Measurements from ENCODE around the gene BMPR1B. TPM values are rescaled to one million over a fixed set of nuclear protein-coding genes. Genes with fewer than 3 reads are reported as not detected.

The BMPR1B gene
- total RNA-seq, 1 donor from 2014 or later = 5.6 TPM

GRCh38 chr4:94934864-94935263, 177.1 kb downstream of the BMPR1B start:
- no peak for DNase-seq (ENCODE audit: low spot score)
- H3K27ac Mint-ChIP-seq (ENCODE audit: unreplicated experiment) = peak overlapping the region; percentile 92
- no peaks in the 10 kb centered on the region for H3K27me3 Mint-ChIP-seq (ENCODE audit: low read depth)
- no peak for TF ChIP-seq CTCF (IDR thresholded peaks at IDR 0.05)
- peaks cover 52% of the 10 kb centered on the region for H3K4me1 Mint-ChIP-seq (ENCODE audit: low read depth)
- H3K4me3 Mint-ChIP-seq (ENCODE audit: unreplicated experiment) = peak overlapping the region; percentile 31
- H3K36me3 Mint-ChIP-seq (ENCODE audit: low read depth) = no peaks in the 10 kb centered on the region
- H3K9me3 Mint-ChIP-seq (ENCODE audit: low read depth) = no peaks in the 10 kb centered on the region

- peaks cover 56% of the 10 kb centered on the region for H3K4me1 Mint-ChIP-seq (ENCODE audit: low read depth)
- no peak for TF ChIP-seq CTCF (IDR thresholded peaks at IDR 0.05)
- H3K27ac Mint-ChIP-seq (ENCODE audit: unreplicated experiment) = peak overlapping the region; percentile 38
These were observed 179.1 kb downstream of the BMPR1B start for GRCh38 chr4:94936854-94937253.

GRCh38 chr4:94939791-94940519, 182.2 kb downstream of the BMPR1B start:
- Mint-ChIP-seq H3K9me3 (ENCODE audit: low read depth) (no peaks in the 10 kb centered on the region), H3K36me3 (ENCODE audit: low read depth) (no peaks in the 10 kb centered on the region), H3K4me3 (ENCODE audit: unreplicated experiment) (no peak overlapping the region), H3K27me3 (ENCODE audit: low read depth) (no peaks in the 10 kb centered on the region), H3K27ac (ENCODE audit: unreplicated experiment) (no peak overlapping the region), H3K4me1 (ENCODE audit: low read depth) (peaks cover 40% of the 10 kb centered on the region)
- no peak for DNase-seq (ENCODE audit: low spot score)
- no peak for TF ChIP-seq CTCF (IDR thresholded peaks at IDR 0.05)

More at GRCh38 chr4:94936854-94937253, 179.1 kb downstream of the BMPR1B start:
- no peaks in the 10 kb centered on the region for H3K9me3 Mint-ChIP-seq (ENCODE audit: low read depth)
- H3K27me3 Mint-ChIP-seq (ENCODE audit: low read depth) = no peaks in the 10 kb centered on the region
- H3K4me3 Mint-ChIP-seq (ENCODE audit: unreplicated experiment) = no peak overlapping the region
- no peak for DNase-seq (ENCODE audit: low spot score)
- H3K36me3 Mint-ChIP-seq (ENCODE audit: low read depth) = no peaks in the 10 kb centered on the region

GRCh38 chr4:94940520-94940908, 182.8 kb downstream of the BMPR1B start:
- no peaks in the 10 kb centered on the region for H3K27me3 Mint-ChIP-seq (ENCODE audit: low read depth)
- no peaks in the 10 kb centered on the region for H3K36me3 Mint-ChIP-seq (ENCODE audit: low read depth)
- H3K4me3 Mint-ChIP-seq (ENCODE audit: unreplicated experiment) = no peak overlapping the region
- peaks cover 34% of the 10 kb centered on the region for H3K4me1 Mint-ChIP-seq (ENCODE audit: low read depth)
- no peaks in the 10 kb centered on the region for H3K9me3 Mint-ChIP-seq (ENCODE audit: low read depth)
- H3K27ac Mint-ChIP-seq (ENCODE audit: unreplicated experiment) = no peak overlapping the region
- no peak for DNase-seq (ENCODE audit: low spot score)
- TF ChIP-seq CTCF (IDR thresholded peaks at IDR 0.05) = no peak

GRCh38 chr4:94941706-94942105, 184.0 kb downstream of the BMPR1B start:
- Mint-ChIP-seq H3K4me3 (ENCODE audit: unreplicated experiment) (no peak overlapping the region), H3K4me1 (ENCODE audit: low read depth) (peaks cover 26% of the 10 kb centered on the region), H3K27ac (ENCODE audit: unreplicated experiment) (no peak overlapping the region), H3K9me3 (ENCODE audit: low read depth) (no peaks in the 10 kb centered on the region), H3K27me3 (ENCODE audit: low read depth) (no peaks in the 10 kb centered on the region), H3K36me3 (ENCODE audit: low read depth) (no peaks in the 10 kb centered on the region)
- DNase-seq (ENCODE audit: low spot score) = no peak
- TF ChIP-seq CTCF (IDR thresholded peaks at IDR 0.05) = no peak
